GM18526 (cell line): Measurements from ENCODE around the gene PPP4R1.

Experiments used
- POLR2A ChIP-seq: IDR thresholded peaks from 3 replicates; pipeline ENCODE4 v1.6.1; 2011; ENCODE audit not compliant: insufficient read length; ENCODE audit errors: extremely low read depth

PPP4R1 gene

GRCh38 chr18:9642799-9643462 is 28.6 kb upstream of the PPP4R1 start:
- no peak for TF ChIP-seq POLR2A

GRCh38 chr18:9638886-9639285 is 24.5 kb upstream of the PPP4R1 start:
- TF ChIP-seq POLR2A: no peak

- no peak for TF ChIP-seq POLR2A
These were observed 22.8 kb upstream of the PPP4R1 start for GRCh38 chr18:9637036-9637767.

- no peak for TF ChIP-seq POLR2A
These were observed 20.5 kb upstream of the PPP4R1 start for GRCh38 chr18:9634856-9635255.

- TF ChIP-seq POLR2A: no peak
These were observed 17.6 kb upstream of the PPP4R1 start for GRCh38 chr18:9631814-9632496.

- TF ChIP-seq POLR2A: no peak
These were observed 16.1 kb upstream of the PPP4R1 start for GRCh38 chr18:9630444-9630843.

- no peak for TF ChIP-seq POLR2A
These were observed 15.3 kb upstream of the PPP4R1 start for GRCh38 chr18:9629709-9630108.

- TF ChIP-seq POLR2A: no peak
These were observed 14.6 kb upstream of the PPP4R1 start for GRCh38 chr18:9628984-9629383.

GRCh38 chr18:9627642-9628041 is 13.3 kb upstream of the PPP4R1 start:
- no peak for TF ChIP-seq POLR2A

- no peak for TF ChIP-seq POLR2A
These were observed 5.6 kb upstream of the PPP4R1 start for GRCh38 chr18:9619990-9620389.

- no peak for TF ChIP-seq POLR2A
These were observed 5.2 kb upstream of the PPP4R1 start for GRCh38 chr18:9619545-9619944.

- no peak for TF ChIP-seq POLR2A
These were observed 4.7 kb upstream of the PPP4R1 start for GRCh38 chr18:9619056-9619455.

- no peak for TF ChIP-seq POLR2A
These were observed 2.7 kb upstream of the PPP4R1 start for GRCh38 chr18:9617006-9617542.

GRCh38 chr18:9616049-9616448 is 1.7 kb upstream of the PPP4R1 start:
- TF ChIP-seq POLR2A: no peak

- TF ChIP-seq POLR2A: no peak
These were observed 980 bp upstream of the PPP4R1 start for GRCh38 chr18:9615280-9615797.
